CD4-positive, alpha-beta T cell (primary cell): ENCODE results near the gene SCAANT1. TPM values are rescaled to one million over a fixed set of nuclear protein-coding genes. Genes with fewer than 3 reads are reported as not detected.

Source experiments
- ATAC-seq: fragments of 200-7000 bp; cut with Tn5 transposase; one replicate; pipeline ENCODE4 v1.10.0; 2022; ENCODE audit warnings: mild to moderate bottlenecking; ENCODE audit not compliant: poor library complexity
- CTCF ChIA-PET: fragments of 350-600 bp; sonication (Branson Sonifier 250); formaldehyde crosslinking; loops from one replicate; lab custom pipeline; 2021; ENCODE audit warnings: antibody characterized with exemption, inconsistent platforms; lab: Charles Lee
- POLR2A ChIA-PET: fragments of 350-600 bp; sonication (Branson Sonifier 250); formaldehyde crosslinking; loops from one replicate; lab custom pipeline; 2021; ENCODE audit warnings: antibody characterized with exemption, inconsistent platforms; lab: Charles Lee
- DNase-seq, 14 experiments: peaks; one replicate each; pipeline ENCODE4 v3.0.0-alpha.2; 2013 to 2020; ENCODE audit warnings: mixed read lengths in 2 of 14
- H3K27ac ChIP-seq, 2 donors: one replicate each; pipeline versions ENCODE4 v1.5.1 to v1.7.0; 2013; ENCODE audit warnings: low read length in 2 of 2, low read depth in 1 of 2, mild to moderate bottlenecking in 1 of 2
- H3K27me3 ChIP-seq, 2 experiments: 1 replicate in 1 of 2; 2 replicates in 1 of 2; pipeline versions ENCODE4 v1.6.1 to v1.7.0; 2013; ENCODE audit warnings: low read length in 2 of 2, control low read depth in 1 of 2, mild to moderate bottlenecking in 1 of 2, moderate library complexity in 1 of 2; ENCODE audit not compliant: insufficient read depth in 2 of 2, control insufficient read depth in 1 of 2
- H3K36me3 ChIP-seq: one replicate; pipeline ENCODE4 v1.6.1; 2013; ENCODE audit warnings: low read length, control low read depth; ENCODE audit not compliant: insufficient read depth
- H3K4me1 ChIP-seq: one replicate; pipeline ENCODE4 v1.6.1; 2013; ENCODE audit warnings: low read length, control low read depth; ENCODE audit not compliant: insufficient read depth
- H3K4me3 ChIP-seq: one replicate; pipeline ENCODE4 v1.5.1; 2013; ENCODE audit warnings: mild to moderate bottlenecking, low read length, moderate library complexity
- H3K9me3 ChIP-seq, 2 experiments: 1 replicate in 1 of 2; 2 replicates in 1 of 2; pipeline versions ENCODE4 v1.6.1 to v1.7.0; 2013; ENCODE audit warnings: low read length in 2 of 2, mild to moderate bottlenecking in 2 of 2, control low read depth in 1 of 2, moderate library complexity in 1 of 2; ENCODE audit not compliant: control insufficient read depth in 1 of 2, insufficient read depth in 1 of 2
- H3K27ac Mint-ChIP-seq: one replicate; pipeline ENCODE4 v1.8.0; 2020; ENCODE audit warnings: mixed read lengths
- H3K27me3 Mint-ChIP-seq: one replicate; pipeline ENCODE4 v1.8.0; 2021; ENCODE audit warnings: mixed read lengths
- H3K36me3 Mint-ChIP-seq: one replicate; pipeline ENCODE4 v1.8.0; 2021; ENCODE audit warnings: low read depth, mixed read lengths
- H3K4me1 Mint-ChIP-seq: one replicate; pipeline ENCODE4 v1.8.0; 2021; ENCODE audit warnings: low read depth, mixed read lengths
- H3K4me3 Mint-ChIP-seq: one replicate; pipeline ENCODE4 v1.8.0; 2020; ENCODE audit warnings: mild to moderate bottlenecking, mixed read lengths
- H3K9me3 Mint-ChIP-seq: one replicate; pipeline ENCODE4 v1.8.0; 2020; ENCODE audit warnings: mixed read lengths
- CTCF ChIP-seq: fragments of 200-600 bp; IDR thresholded peaks from one replicate; pipeline ENCODE4 v1.8.0; 2022; ENCODE audit warnings: antibody characterized with exemption, mild to moderate bottlenecking
- intact Hi-C, 2 experiments: fragments of 100-400 bp; cut with DNase I in 1 of 2; cut with micrococcal nuclease in 1 of 2; formaldehyde crosslinking; loops; one replicate each; pipeline versions ENCODE4 v1.15.1 to v1.9.0; 2023 to 2025; cut with DNase I, micrococcal nuclease
- total RNA-seq, 174 experiments: library from RNA in 2 of 174; stranded (reverse) in 2 of 174; gene quantifications; one replicate each; pipeline ENCODE4 v1.2.3 and lab custom pipeline; 2021 to 2026

The SCAANT1 gene
- total RNA-seq, 2 experiments from 2014 or later = 1.4 to 2.1 TPM

- H3K27ac Mint-ChIP-seq = no peak overlapping the region
Observed at GRCh38 chr3:63876260-63876659, 35.9 kb downstream of the SCAANT1 start.

GRCh38 chr3:63875510-63875909, 36.7 kb downstream of the SCAANT1 start:
- Mint-ChIP-seq H3K4me3 (no peak overlapping the region), H3K27me3 (no peaks in the 10 kb centered on the region), H3K9me3 (no peaks in the 10 kb centered on the region), H3K36me3 (no peaks in the 10 kb centered on the region), H3K4me1 (peaks cover 77% of the 10 kb centered on the region), H3K27ac (no peak overlapping the region)
- ChIA-PET CTCF (no interaction called here), POLR2A (interaction anchor here (1.6 to 2.2 kb wide), 2 partner anchors 10 to 14 kb away, joined by 4 to 6 read pairs; no protein-coding TSS in a partner anchor)
- Histone ChIP-seq H3K36me3 (peaks cover 5% of the 10 kb centered on the region), H3K9me3 (no peaks in the 10 kb centered on the region), H3K4me3 (no peak overlapping the region), H3K27ac (no peak overlapping the region), H3K4me1 (peaks cover 19% of the 10 kb centered on the region), H3K27me3 (no peaks in the 10 kb centered on the region)
- DNase-seq = no peak
- intact Hi-C loops = no loop called here
- ATAC-seq = no peak
- no peak for TF ChIP-seq CTCF

More at GRCh38 chr3:63876260-63876659, 35.9 kb downstream of the SCAANT1 start:
- Mint-ChIP-seq H3K4me3 (no peak overlapping the region), H3K36me3 (no peaks in the 10 kb centered on the region), H3K9me3 (no peaks in the 10 kb centered on the region), H3K4me1 (peaks cover 79% of the 10 kb centered on the region), H3K27me3 (no peaks in the 10 kb centered on the region)
- no peaks in the 10 kb centered on the region for H3K27me3 ChIP-seq
- H3K9me3 ChIP-seq = no peaks in the 10 kb centered on the region
- ChIA-PET CTCF (no interaction called here), POLR2A (interaction anchor here (1.6 to 2.2 kb wide), 2 partner anchors 9 to 13 kb away, joined by 4 to 6 read pairs; no protein-coding TSS in a partner anchor)
- no peak for TF ChIP-seq CTCF
- DNase-seq = no peak
- intact Hi-C loops = no loop called here
- no peak overlapping the region for H3K4me3 ChIP-seq
- peaks cover 5% of the 10 kb centered on the region for H3K36me3 ChIP-seq
- peaks cover 19% of the 10 kb centered on the region for H3K4me1 ChIP-seq
- no peak for ATAC-seq
- H3K27ac ChIP-seq = no peak overlapping the region

GRCh38 chr3:63874769-63875168, 37.4 kb downstream of the SCAANT1 start:
- H3K9me3 Mint-ChIP-seq = no peaks in the 10 kb centered on the region
- no peak overlapping the region for H3K27ac Mint-ChIP-seq
- Histone ChIP-seq H3K36me3 (peaks cover 5% of the 10 kb centered on the region), H3K4me1 (peaks cover 19% of the 10 kb centered on the region), H3K4me3 (no peak overlapping the region), H3K9me3 (no peaks in the 10 kb centered on the region), H3K27me3 (no peaks in the 10 kb centered on the region), H3K27ac (no peak overlapping the region)
- DNase-seq = no peak
- ATAC-seq = no peak
- no peak for TF ChIP-seq CTCF
- H3K4me3 Mint-ChIP-seq = no peak overlapping the region
- H3K36me3 Mint-ChIP-seq = no peaks in the 10 kb centered on the region
- peaks cover 78% of the 10 kb centered on the region for H3K4me1 Mint-ChIP-seq
- intact Hi-C loops = no loop called here
- POLR2A ChIA-PET = no interaction called here
- CTCF ChIA-PET = no interaction called here
- H3K27me3 Mint-ChIP-seq = no peaks in the 10 kb centered on the region
